DOHH2 (cell line): ENCODE measurements around the gene TGFBR3L.

Experiments used
- EZH2phosphoT487 ChIP-seq: fragments of 200-600 bp; sonication (generic); IDR thresholded peaks from 2 replicates; pipeline ENCODE4 v1.6.1; 2017; ENCODE audit warnings: borderline replicate concordance, mild to moderate bottlenecking, antibody characterized with exemption, low read length, moderate library complexity, mixed read lengths
- TF ChIP-seq, protein P1 (sequence below): fragments of 200-600 bp; sonication (generic); IDR thresholded peaks from one replicate; pipeline ENCODE4 v1.5.1; 2014; ENCODE audit warnings: antibody characterized with exemption, mild to moderate bottlenecking, low read depth, low read length; ENCODE audit not compliant: poor library complexity, severe bottlenecking

DNA sequence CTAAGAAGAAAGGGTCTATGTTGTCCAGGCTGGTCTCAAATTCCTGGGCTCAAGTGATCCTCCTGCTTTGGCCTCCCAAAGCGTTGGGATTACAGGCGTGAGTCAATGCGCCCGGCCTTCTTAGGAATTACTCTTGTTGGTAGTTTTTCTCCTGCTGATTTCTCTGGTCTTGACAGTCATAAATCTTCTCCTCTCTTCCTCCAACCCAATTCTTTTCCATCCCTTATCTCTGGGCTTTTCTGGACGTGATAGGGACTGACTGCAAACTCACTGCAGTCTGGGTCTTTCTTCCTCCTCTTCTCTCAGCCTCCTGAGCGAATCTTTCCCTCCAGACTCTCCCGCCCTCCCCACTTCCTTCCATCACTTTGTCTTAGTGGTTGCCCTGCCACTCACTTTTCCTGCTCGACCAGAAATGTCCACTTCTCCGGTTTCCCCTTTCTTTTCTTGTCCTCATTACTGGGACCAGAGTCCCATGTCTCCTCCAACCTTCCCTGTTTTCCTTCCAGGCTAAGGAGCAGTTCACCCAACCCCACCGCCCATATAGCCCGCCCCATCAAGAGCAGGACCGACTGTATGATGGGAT, 50.7 kb downstream of the TGFBR3L start:
- TF ChIP-seq, protein P1, sequence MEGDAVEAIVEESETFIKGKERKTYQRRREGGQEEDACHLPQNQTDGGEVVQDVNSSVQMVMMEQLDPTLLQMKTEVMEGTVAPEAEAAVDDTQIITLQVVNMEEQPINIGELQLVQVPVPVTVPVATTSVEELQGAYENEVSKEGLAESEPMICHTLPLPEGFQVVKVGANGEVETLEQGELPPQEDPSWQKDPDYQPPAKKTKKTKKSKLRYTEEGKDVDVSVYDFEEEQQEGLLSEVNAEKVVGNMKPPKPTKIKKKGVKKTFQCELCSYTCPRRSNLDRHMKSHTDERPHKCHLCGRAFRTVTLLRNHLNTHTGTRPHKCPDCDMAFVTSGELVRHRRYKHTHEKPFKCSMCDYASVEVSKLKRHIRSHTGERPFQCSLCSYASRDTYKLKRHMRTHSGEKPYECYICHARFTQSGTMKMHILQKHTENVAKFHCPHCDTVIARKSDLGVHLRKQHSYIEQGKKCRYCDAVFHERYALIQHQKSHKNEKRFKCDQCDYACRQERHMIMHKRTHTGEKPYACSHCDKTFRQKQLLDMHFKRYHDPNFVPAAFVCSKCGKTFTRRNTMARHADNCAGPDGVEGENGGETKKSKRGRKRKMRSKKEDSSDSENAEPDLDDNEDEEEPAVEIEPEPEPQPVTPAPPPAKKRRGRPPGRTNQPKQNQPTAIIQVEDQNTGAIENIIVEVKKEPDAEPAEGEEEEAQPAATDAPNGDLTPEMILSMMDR = no peak
- no peak for TF ChIP-seq EZH2phosphoT487
